Astrocyte of the spinal cord (primary cell): ENCODE measurements around the gene MEF2A.
"Not testable (repeated sequence)": the region's sequence is repeated elsewhere in the genome, so short reads cannot be mapped to it uniquely, and the experiment has no call there.

Experiments used
- DNase-seq: peaks from one replicate; pipeline ENCODE4 v3.0.0; 2011; ENCODE audit warnings: low read depth, low spot score
- H3K4me3 ChIP-seq: 2 replicates; pipeline ENCODE4 v1.5.1; 2011; ENCODE audit warnings: low read depth, mild to moderate bottlenecking, low read length, moderate library complexity
- in situ Hi-C: cut with HindIII; loops from 2 replicates; pipeline ENCODE4 v1.10.0; 2017; ENCODE audit warnings: low sequenced_read_pairs
- TF ChIP-seq, protein P1 (sequence below): IDR thresholded peaks from 2 replicates; pipeline ENCODE4 v1.5.1; 2012; ENCODE audit warnings: low read depth, mild to moderate bottlenecking, low read length, inconsistent platforms

The MEF2A gene

DNA sequence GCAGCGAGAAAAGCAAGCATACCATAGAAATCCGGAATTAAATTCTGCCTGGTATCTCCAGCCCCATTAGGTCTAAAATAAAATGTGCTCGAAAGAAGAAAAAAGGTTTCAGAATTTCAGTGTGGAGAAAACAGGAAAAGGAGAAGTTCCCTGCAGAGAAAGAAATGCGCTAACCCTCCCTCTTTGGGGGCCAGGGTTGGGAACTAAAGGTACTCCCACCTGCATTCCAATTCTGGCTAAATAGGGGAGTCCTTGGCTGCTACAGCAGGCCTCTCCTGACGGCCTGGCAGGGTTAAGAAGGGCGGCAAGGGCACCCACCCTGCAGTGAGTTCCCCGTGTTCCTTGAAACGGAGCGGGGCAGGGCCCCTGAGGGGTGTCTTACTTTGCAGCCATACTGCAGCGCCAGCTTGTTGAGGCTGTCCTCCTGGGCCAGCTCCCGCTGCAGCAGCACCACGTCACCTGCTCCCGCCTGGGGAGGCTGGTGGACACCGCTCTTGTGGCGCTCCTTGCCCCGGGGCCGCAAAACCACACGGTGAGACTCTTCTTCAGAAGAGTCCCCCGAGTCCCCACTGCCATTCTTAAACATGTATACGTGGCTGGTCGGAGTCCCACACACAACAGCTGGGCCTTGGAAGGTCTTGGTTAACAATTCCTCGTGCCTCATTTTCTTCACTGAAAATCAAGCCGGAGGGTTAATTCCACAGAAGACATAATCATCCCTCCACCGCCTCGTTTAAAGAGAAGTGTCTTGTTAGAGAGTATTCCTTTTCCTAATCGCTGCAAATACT is 165.7 kb downstream of the MEF2A start:
- no peak for DNase-seq
- TF ChIP-seq, protein P1, sequence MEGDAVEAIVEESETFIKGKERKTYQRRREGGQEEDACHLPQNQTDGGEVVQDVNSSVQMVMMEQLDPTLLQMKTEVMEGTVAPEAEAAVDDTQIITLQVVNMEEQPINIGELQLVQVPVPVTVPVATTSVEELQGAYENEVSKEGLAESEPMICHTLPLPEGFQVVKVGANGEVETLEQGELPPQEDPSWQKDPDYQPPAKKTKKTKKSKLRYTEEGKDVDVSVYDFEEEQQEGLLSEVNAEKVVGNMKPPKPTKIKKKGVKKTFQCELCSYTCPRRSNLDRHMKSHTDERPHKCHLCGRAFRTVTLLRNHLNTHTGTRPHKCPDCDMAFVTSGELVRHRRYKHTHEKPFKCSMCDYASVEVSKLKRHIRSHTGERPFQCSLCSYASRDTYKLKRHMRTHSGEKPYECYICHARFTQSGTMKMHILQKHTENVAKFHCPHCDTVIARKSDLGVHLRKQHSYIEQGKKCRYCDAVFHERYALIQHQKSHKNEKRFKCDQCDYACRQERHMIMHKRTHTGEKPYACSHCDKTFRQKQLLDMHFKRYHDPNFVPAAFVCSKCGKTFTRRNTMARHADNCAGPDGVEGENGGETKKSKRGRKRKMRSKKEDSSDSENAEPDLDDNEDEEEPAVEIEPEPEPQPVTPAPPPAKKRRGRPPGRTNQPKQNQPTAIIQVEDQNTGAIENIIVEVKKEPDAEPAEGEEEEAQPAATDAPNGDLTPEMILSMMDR, result no peak
- H3K4me3 ChIP-seq, result no peak overlapping the region
- in situ Hi-C loops, result no loop called here

DNA sequence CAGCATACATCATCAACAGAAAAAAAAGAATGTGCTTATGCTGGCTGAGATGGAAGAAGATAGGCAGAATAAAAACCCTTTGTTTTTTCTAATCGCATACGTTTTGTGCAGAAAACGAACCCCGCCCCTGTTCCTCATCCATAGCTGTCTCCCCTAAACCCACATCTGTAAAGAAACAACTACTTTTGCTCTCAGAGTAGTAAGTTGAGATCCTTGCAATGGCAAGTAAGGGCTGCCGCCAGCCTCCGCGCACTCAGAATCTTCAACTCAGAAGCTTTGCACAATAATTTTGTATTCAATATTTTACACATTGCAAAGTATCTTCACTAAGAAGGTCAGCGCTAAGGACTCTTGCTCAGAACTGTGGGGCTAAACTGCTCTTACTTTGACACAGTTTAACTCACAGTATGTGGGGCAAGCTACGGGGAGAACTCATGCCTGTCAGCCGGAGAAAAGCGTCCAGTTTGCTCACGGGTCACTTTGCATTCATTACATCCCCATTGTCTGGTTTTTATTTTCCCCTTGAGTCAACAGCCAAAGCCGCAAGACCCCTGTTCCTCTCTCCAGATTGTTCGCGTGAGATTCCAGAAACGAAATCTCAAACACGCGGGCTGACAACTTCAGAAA is 166.5 kb downstream of the MEF2A start:
- H3K4me3 ChIP-seq, result peak overlapping the region; percentile 72
- DNase-seq, result peak; percentile 33
- in situ Hi-C loops, result no loop called here
- TF ChIP-seq, protein P1, result no peak

DNA sequence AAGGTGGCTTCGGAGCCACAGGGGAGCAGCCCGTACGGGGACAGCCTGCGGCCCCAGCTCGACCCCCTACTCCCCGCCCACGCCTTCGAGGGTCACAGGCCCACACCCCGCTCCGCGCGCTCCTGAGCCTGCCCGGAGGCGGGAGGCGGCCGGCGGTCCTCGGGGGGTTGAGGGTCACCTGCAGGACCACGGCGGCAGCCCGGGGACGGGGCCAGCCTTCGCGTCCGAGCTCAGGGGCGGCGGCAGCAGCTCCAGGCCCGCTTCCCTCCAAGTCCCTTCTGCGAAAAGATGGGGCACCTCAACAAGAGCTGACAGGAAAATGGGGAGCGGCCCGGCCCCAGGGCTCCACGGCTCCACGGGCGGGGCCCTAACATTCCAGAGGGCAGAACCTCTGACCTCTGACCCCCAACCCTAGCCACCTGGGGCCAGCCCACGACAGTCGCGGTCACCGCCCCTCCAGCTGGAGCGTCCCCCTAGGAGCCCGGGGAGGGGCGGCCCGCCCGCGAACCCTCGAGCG is 167.0 kb downstream of the MEF2A start:
- no peak for DNase-seq
- TF ChIP-seq, protein P1, result no peak
- in situ Hi-C loops, result no loop called here
- peak overlapping the region; percentile 72 for H3K4me3 ChIP-seq

DNA sequence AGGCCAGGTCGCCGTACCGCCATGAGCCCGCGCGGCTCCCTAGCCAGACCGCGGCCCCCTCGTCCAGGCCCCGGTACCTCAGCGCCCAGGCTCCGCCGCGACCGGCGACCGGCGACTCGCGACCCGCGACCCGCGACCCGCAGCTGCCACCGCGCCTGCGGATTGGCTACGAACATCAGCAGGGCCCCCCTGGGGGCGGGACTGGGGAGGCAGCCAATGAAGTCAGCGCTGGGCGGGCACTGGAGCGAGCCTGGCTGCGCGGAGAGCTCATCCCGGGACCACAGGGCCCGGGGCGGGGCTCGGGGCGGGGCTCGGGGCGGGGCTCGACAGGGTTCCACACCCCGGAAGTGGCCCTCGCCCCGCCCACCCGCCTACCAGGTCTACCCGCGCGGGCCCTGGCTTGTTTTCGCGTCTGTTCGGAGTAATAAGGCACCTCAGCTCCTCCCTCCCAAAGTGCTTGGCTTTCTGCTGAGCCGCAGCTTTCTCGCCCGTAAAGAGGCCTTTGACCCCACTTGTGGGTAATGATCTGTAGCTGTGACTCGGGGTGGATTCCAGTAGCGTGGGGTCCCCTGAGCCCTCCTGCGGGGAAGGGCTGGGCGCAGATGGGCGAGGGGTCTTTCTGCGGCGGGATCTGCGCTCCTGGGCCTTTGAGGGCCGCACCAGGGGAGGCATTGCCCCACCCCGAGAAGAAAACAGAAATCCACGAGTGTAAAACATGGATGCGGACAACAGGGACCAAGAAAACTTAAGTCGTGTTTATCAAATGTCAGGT is 167.7 kb downstream of the MEF2A start, which contains the start of gene LYSMD4:
Gene LYSMD4, minus strand, starts transcription at position 170 of the 772 bp plus-strand sequence. CDS start 1,438 bp downstream, outside the sequence.
- in situ Hi-C loops, result no loop called here
- DNase-seq, result peak; percentile 93
- peak within 1 kb of the TSS; percentile 72 for H3K4me3 ChIP-seq
- TF ChIP-seq, protein P1, result no peak

DNA sequence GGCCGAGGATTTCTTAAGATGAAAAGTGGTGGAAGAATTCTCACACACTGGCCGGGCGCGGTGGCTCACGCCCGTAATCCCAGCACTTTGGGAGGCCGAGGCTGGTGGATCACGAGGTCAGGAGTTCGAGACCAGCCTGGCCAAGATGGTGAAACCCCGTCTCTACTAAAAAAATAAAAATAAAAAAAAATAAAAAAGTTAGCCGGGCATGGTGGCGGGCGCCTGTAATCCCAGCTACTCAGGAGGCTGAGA is 168.2 kb downstream of the MEF2A start:
- in situ Hi-C loops, DNase-seq, H3K4me3 ChIP-seq: not testable (repeated sequence)

DNA sequence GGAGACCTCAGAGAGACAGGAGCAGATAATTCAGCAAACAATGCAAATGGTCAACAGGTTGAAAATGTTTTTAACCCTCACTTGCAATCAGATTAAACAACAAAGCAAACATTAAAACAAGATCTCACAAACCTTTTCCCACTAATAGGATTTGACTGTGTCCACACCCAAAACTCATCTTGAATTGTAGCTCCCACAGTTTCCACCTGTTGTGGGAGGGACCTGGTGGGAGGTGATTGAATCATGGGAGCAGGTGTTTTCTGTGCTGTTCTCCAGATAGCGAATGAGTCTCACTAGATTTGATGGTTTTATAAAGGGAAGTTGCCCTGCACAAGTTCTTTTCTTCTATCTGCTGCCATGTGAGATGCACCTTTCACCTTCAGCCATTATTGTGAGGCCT is 168.8 kb downstream of the MEF2A start:
- no peak overlapping the region for H3K4me3 ChIP-seq
- no peak for DNase-seq
- in situ Hi-C loops, result no loop called here
- TF ChIP-seq, protein P1, result no peak

DNA sequence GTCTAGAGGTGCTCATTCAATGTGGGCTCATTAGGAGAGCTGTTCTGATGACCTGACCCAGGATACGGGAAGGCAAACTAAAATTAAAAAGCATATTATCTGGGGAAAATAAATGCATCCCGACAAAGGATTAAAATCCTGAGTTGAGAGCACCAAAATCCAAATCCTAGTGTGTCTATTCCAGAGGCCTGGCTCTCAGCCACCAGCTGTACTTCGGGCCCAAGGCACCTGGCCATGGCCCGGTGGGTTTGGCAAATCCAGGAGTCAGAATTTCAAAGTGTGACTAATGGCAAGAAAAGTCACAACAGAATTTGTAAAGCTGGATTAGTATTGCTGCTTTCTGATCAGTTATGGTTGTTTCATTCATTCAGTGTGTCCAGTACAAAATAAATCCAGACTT is 170.1 kb downstream of the MEF2A start:
- TF ChIP-seq, protein P1, result no peak
- DNase-seq, result no peak
- in situ Hi-C loops, result no loop called here
- H3K4me3 ChIP-seq, result no peak overlapping the region
